ENCODE data around the gene WAPL. TPM values are rescaled to one million over a fixed set of nuclear protein-coding genes. Genes with fewer than 3 reads are reported as not detected.
"Not testable (repeated sequence)": the region's sequence is repeated elsewhere in the genome, so short reads cannot be mapped to it uniquely, and the experiment has no call there.

Gene WAPL
- total and polyA plus RNA-seq, 12 donors, result 11.1 to 44.5 (median 31.2) TPM

DNA sequence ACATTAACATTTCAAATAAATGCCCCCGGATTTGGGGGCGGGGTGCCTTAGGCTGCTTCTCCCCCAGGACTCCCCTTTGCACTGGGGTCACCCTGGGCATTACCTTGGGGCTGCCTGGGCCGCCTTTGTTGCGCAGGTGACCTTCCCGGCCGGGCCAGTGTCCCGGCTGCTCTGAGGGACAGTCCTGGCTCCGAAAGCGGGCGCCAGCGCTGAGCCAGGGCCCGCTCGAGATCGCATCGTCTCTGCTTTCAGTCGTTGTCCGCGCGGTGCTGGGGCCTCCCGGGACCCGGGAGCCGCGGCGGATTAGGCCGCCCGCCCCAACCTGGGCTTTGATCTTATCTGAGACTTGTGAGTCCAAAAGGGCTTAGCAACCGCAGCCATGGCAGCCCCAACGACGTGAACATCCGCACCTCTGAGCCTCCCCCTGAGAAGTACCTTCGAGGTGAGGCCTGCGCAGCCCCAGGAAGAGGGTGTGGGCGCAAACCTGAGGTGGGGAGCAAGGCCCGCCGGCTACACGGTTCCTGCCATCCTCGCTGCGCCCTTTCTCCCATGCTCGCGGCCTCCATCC, 14.8 kb upstream of the WAPL start:
- no peak for DNase-seq
- Histone ChIP-seq H3K4me1 (replicated peaks in 1 of 2) (peaks cover 0 to 5% of the 10 kb centered on the region in 2 donors), H3K27me3 (no peaks in the 10 kb centered on the region), H3K9me3 (replicated peaks in 1 of 3) (no peaks in the 10 kb centered on the region), H3K27ac (no peak overlapping the region), H3K4me3 (peak overlapping the region in 1 of 4 donors; percentile 74), H3K36me3 (replicated peaks in 1 of 2) (no peaks in the 10 kb centered on the region)
- WGBS, 4 donors, result 40 to 75% (median 55%) methylated on average over 14 to 40 of the region's 40 CpGs
- intact Hi-C loops (cut with DNase I), result no loop called here
- TF ChIP-seq, protein P1, sequence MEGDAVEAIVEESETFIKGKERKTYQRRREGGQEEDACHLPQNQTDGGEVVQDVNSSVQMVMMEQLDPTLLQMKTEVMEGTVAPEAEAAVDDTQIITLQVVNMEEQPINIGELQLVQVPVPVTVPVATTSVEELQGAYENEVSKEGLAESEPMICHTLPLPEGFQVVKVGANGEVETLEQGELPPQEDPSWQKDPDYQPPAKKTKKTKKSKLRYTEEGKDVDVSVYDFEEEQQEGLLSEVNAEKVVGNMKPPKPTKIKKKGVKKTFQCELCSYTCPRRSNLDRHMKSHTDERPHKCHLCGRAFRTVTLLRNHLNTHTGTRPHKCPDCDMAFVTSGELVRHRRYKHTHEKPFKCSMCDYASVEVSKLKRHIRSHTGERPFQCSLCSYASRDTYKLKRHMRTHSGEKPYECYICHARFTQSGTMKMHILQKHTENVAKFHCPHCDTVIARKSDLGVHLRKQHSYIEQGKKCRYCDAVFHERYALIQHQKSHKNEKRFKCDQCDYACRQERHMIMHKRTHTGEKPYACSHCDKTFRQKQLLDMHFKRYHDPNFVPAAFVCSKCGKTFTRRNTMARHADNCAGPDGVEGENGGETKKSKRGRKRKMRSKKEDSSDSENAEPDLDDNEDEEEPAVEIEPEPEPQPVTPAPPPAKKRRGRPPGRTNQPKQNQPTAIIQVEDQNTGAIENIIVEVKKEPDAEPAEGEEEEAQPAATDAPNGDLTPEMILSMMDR (IDR thresholded peaks at IDR 0.05), result no peak
- no peak for TF ChIP-seq POLR2A (IDR thresholded peaks at IDR 0.05)

DNA sequence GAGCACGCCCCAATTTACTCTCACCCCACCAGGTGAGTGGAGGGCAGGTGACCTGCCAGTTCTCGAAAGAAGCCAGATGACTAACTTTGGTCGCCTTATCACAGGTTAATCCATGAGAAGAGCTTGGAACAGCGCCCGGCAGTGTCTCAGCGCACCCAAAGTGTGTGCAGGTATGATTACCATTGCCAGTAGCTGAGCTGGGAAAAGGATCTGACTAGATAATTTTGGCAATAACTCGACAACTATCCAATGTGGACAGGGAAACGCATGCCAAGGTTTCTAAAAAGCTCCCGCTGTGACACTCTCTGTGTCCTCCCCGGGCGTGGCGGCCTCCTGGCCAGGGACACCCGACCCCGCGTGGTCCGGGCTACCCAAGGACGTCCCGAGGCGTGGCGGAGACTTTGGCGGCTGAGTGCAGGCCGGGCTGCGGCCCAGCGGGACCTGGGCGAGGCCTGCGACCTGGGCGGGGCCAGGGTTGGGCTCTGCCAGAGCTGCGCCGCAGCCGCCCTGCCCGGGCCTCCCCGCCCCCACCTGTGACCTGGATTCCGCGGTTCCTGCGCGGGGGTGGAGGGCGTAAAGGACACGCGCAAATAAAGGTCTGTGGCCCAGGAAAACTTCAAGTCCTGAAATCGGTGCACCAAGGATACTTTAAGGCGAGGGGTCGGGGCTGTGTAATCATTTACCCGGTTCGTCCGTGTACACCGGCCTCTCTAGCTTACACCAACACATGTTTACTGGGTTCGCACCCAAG, 13.7 kb upstream of the WAPL start:
- WGBS, 4 donors, result 20 to 37% (median 23%) methylated on average over 8 to 47 of the region's 47 CpGs
- Histone ChIP-seq H3K4me1 (replicated peaks in 1 of 2) (peaks cover 0 to 5% of the 10 kb centered on the region in 2 donors), H3K27me3 (no peaks in the 10 kb centered on the region), H3K4me3 (peak overlapping the region in 2 of 4 donors; percentile 26 to 74), H3K27ac (peak overlapping the region in 3 of 5 donors; percentile 14 to 77 (median 39)), H3K9me3 (replicated peaks in 1 of 3) (no peaks in the 10 kb centered on the region), H3K36me3 (replicated peaks in 1 of 2) (no peaks in the 10 kb centered on the region)
- peak; percentile 88 to 95 (median 92) for DNase-seq
- intact Hi-C loops (cut with DNase I), result no loop called here
- TF ChIP-seq, protein P1 (IDR thresholded peaks at IDR 0.05), result no peak
- TF ChIP-seq POLR2A (IDR thresholded peaks at IDR 0.05), result peak in 1 of 2 donors; percentile 38

GRCh38 chr10:86533328-86533727, 11.7 kb upstream of the WAPL start:
- WGBS, 4 donors, result 89 to 98% (median 93%) methylated on average over 2 of the region's 2 CpGs
- H3K4me1 ChIP-seq (replicated peaks in 1 of 2), result peaks cover 0 to 5% of the 10 kb centered on the region in 2 donors
- no peak for DNase-seq
- H3K27ac ChIP-seq, result no peak overlapping the region
- H3K27me3 ChIP-seq, result no peaks in the 10 kb centered on the region
- H3K4me3 ChIP-seq, result no peak overlapping the region
- H3K36me3 ChIP-seq (replicated peaks in 1 of 2), result no peaks in the 10 kb centered on the region
- no peak for TF ChIP-seq POLR2A (IDR thresholded peaks at IDR 0.05)
- TF ChIP-seq, protein P1 (IDR thresholded peaks at IDR 0.05), result no peak
- intact Hi-C loops (cut with DNase I), result no loop called here
- H3K9me3 ChIP-seq (replicated peaks in 1 of 3), result no peaks in the 10 kb centered on the region

- intact Hi-C loops (cut with DNase I); H3K9me3 ChIP-seq (replicated peaks in 1 of 3); H3K27ac ChIP-seq; H3K27me3 ChIP-seq; H3K4me3 ChIP-seq; H3K4me1 ChIP-seq (replicated peaks in 1 of 2); H3K36me3 ChIP-seq (replicated peaks in 1 of 2); DNase-seq: not testable (repeated sequence)
- WGBS, 4 donors, result 88 to 98% (median 92%) methylated on average over 3 of the region's 3 CpGs
These were observed 7.1 kb upstream of the WAPL start for GRCh38 chr10:86528736-86529135.

Measured in adrenal gland (tissue), 12 donors.